GM19043 (cell line): Measurements from ENCODE around the gene RHBDD2.
"Not testable (repeated sequence)": the region's sequence is repeated elsewhere in the genome, so short reads cannot be mapped to it uniquely, and the experiment has no call there.

Experiments used
- ATAC-seq: cut with Tn5 transposase; IDR thresholded peaks from one replicate; pipeline ENCODE4 v1.9.1; 2021; ENCODE audit warnings: low read depth; ENCODE audit not compliant: unreplicated experiment

The RHBDD2 gene

GRCh38 chr7:75878769-75879611 lies at the start of gene RHBDD2:
TSS of gene RHBDD2 (plus strand) at chr7:75879034. CDS start at chr7:75879083, 49 bp downstream.
- ATAC-seq: peak; percentile 91

- ATAC-seq: not testable (repeated sequence)
Measured at GRCh38 chr7:75829656-75830055, 49.2 kb upstream of the RHBDD2 start.

GRCh38 chr7:75830978-75831377 lies 47.9 kb upstream of the RHBDD2 start:
- ATAC-seq: no peak

GRCh38 chr7:75833662-75834061 lies 45.2 kb upstream of the RHBDD2 start:
- ATAC-seq: not testable (repeated sequence)

- ATAC-seq: no peak
Measured at GRCh38 chr7:75835688-75836285, 43.0 kb upstream of the RHBDD2 start.

GRCh38 chr7:75836798-75837197 lies 42.0 kb upstream of the RHBDD2 start:
- ATAC-seq: no peak

GRCh38 chr7:75838281-75838930 lies 40.4 kb upstream of the RHBDD2 start:
- not testable (repeated sequence) for ATAC-seq

- no peak for ATAC-seq
Measured at GRCh38 chr7:75840029-75840428, 38.8 kb upstream of the RHBDD2 start.

- ATAC-seq: peak; percentile 87
Measured at GRCh38 chr7:75842836-75843446, 35.9 kb upstream of the RHBDD2 start.

- ATAC-seq: no peak
Measured at GRCh38 chr7:75843613-75844116, 35.2 kb upstream of the RHBDD2 start.

GRCh38 chr7:75844158-75844557 lies 34.7 kb upstream of the RHBDD2 start:
- no peak for ATAC-seq

GRCh38 chr7:75845132-75845531 lies 33.7 kb upstream of the RHBDD2 start:
- ATAC-seq: not testable (repeated sequence)

GRCh38 chr7:75847707-75848106 lies 31.1 kb upstream of the RHBDD2 start:
- ATAC-seq: no peak

- ATAC-seq: no peak
Measured at GRCh38 chr7:75849573-75849972, 29.3 kb upstream of the RHBDD2 start.

- ATAC-seq: no peak
Measured at GRCh38 chr7:75850235-75850634, 28.6 kb upstream of the RHBDD2 start.

- no peak for ATAC-seq
Measured at GRCh38 chr7:75854233-75854632, 24.6 kb upstream of the RHBDD2 start.

- ATAC-seq: not testable (repeated sequence)
Measured at GRCh38 chr7:75854813-75855345, 24.0 kb upstream of the RHBDD2 start.

- ATAC-seq: no peak
Measured at GRCh38 chr7:75856536-75856935, 22.3 kb upstream of the RHBDD2 start.

GRCh38 chr7:75858410-75858809 lies 20.4 kb upstream of the RHBDD2 start:
- no peak for ATAC-seq

- no peak for ATAC-seq
Measured at GRCh38 chr7:75861636-75862035, 17.2 kb upstream of the RHBDD2 start.

- ATAC-seq: not testable (repeated sequence)
Measured at GRCh38 chr7:75864251-75864650, 14.6 kb upstream of the RHBDD2 start.
